Mesodermal cell (in vitro differentiated cells): ENCODE data around the gene SLC1A2.

Experiments used
- H3K27ac ChIP-seq: 2 replicates; pipeline ENCODE4 v1.7.0; 2013; ENCODE audit warnings: mild to moderate bottlenecking, low read depth, low read length, moderate library complexity; ENCODE audit not compliant: severe bottlenecking
- H3K36me3 ChIP-seq: 2 replicates; pipeline ENCODE4 v1.7.1; 2013; ENCODE audit warnings: mild to moderate bottlenecking, low read length, moderate library complexity; ENCODE audit not compliant: control insufficient read depth, insufficient read depth
- H3K4me1 ChIP-seq: one replicate; pipeline ENCODE4 v1.7.1; 2013; ENCODE audit warnings: mild to moderate bottlenecking, low read length; ENCODE audit not compliant: insufficient read depth, control insufficient read depth, poor library complexity, severe bottlenecking
- H3K4me3 ChIP-seq: 2 replicates; pipeline ENCODE4 v1.7.0; 2013; ENCODE audit warnings: low read length, control low read depth, mild to moderate bottlenecking; ENCODE audit not compliant: insufficient read depth, poor library complexity, severe bottlenecking; ENCODE audit errors: extremely low read depth
- H3K9me3 ChIP-seq: 2 replicates; pipeline ENCODE4 v1.7.1; 2013; ENCODE audit warnings: mild to moderate bottlenecking, low read length, moderate library complexity; ENCODE audit not compliant: control insufficient read depth
- WGBS, 2 experiments: methylation state at CpG; one replicate each; pipeline ENCODE4 v1.1.5; 2013; ENCODE audit warnings: missing lambda C conversion rate in 2 of 2; ENCODE audit not compliant: insufficient coverage in 2 of 2; 5-methylcytosine and 5-hydroxymethylcytosine counted together

SLC1A2 gene

GRCh38 chr11:35348898-35349687 is 70.3 kb downstream of the SLC1A2 start:
- WGBS, 2 experiments, result 94 to 98% methylated on average over 5 to 6 of the region's 10 CpGs
- Histone ChIP-seq H3K27ac (no peak overlapping the region), H3K9me3 (no peaks in the 10 kb centered on the region), H3K36me3 (no peaks in the 10 kb centered on the region), H3K4me1 (no peaks in the 10 kb centered on the region), H3K4me3 (no peak overlapping the region)

- H3K27ac ChIP-seq, result no peak overlapping the region
- 100% methylated on average over 1 of the region's 1 CpG; no CpG with 5 or more reads in 1 of the 2 experiments for WGBS, 2 experiments
- no peak overlapping the region for H3K4me3 ChIP-seq
- no peaks in the 10 kb centered on the region for H3K9me3 ChIP-seq
- no peaks in the 10 kb centered on the region for H3K4me1 ChIP-seq
- H3K36me3 ChIP-seq, result no peaks in the 10 kb centered on the region
These were observed 71.4 kb downstream of the SLC1A2 start for GRCh38 chr11:35347921-35348331.

GRCh38 chr11:35347173-35347878 is 72.0 kb downstream of the SLC1A2 start:
- H3K4me1 ChIP-seq, result no peaks in the 10 kb centered on the region
- H3K9me3 ChIP-seq, result no peaks in the 10 kb centered on the region
- WGBS, 2 experiments, result 88 to 93% methylated on average over 6 of the region's 6 CpGs
- no peak overlapping the region for H3K4me3 ChIP-seq
- H3K27ac ChIP-seq, result no peak overlapping the region
- H3K36me3 ChIP-seq, result no peaks in the 10 kb centered on the region

- H3K4me3 ChIP-seq, result no peak overlapping the region
- H3K4me1 ChIP-seq, result no peaks in the 10 kb centered on the region
- H3K36me3 ChIP-seq, result no peaks in the 10 kb centered on the region
- H3K27ac ChIP-seq, result no peak overlapping the region
- 94 to 97% methylated on average over 5 to 6 of the region's 6 CpGs for WGBS, 2 experiments
- no peaks in the 10 kb centered on the region for H3K9me3 ChIP-seq
These were observed 72.7 kb downstream of the SLC1A2 start for GRCh38 chr11:35346472-35347156.

GRCh38 chr11:35344681-35345574 is 74.4 kb downstream of the SLC1A2 start:
- Histone ChIP-seq H3K4me3 (no peak overlapping the region), H3K4me1 (no peaks in the 10 kb centered on the region), H3K36me3 (no peaks in the 10 kb centered on the region), H3K27ac (no peak overlapping the region), H3K9me3 (no peaks in the 10 kb centered on the region)
- 74 to 78% methylated on average over 3 to 5 of the region's 9 CpGs for WGBS, 2 experiments

- Histone ChIP-seq H3K36me3 (no peaks in the 10 kb centered on the region), H3K4me3 (no peak overlapping the region), H3K4me1 (no peaks in the 10 kb centered on the region), H3K27ac (no peak overlapping the region), H3K9me3 (no peaks in the 10 kb centered on the region)
- WGBS, 2 experiments, result 93 to 99% methylated on average over 4 to 5 of the region's 5 CpGs
These were observed 76.2 kb downstream of the SLC1A2 start for GRCh38 chr11:35343033-35343598.

GRCh38 chr11:35340715-35341114 is 78.6 kb downstream of the SLC1A2 start:
- Histone ChIP-seq H3K4me3 (no peak overlapping the region), H3K9me3 (no peaks in the 10 kb centered on the region), H3K4me1 (no peaks in the 10 kb centered on the region), H3K27ac (no peak overlapping the region), H3K36me3 (no peaks in the 10 kb centered on the region)
- WGBS, 2 experiments, result 100% methylated on average over 1 of the region's 2 CpGs

GRCh38 chr11:35340071-35340470 is 79.3 kb downstream of the SLC1A2 start:
- H3K9me3 ChIP-seq, result no peaks in the 10 kb centered on the region
- 80 to 87% methylated on average over 2 to 3 of the region's 3 CpGs for WGBS, 2 experiments
- no peak overlapping the region for H3K27ac ChIP-seq
- no peak overlapping the region for H3K4me3 ChIP-seq
- H3K36me3 ChIP-seq, result no peaks in the 10 kb centered on the region
- no peaks in the 10 kb centered on the region for H3K4me1 ChIP-seq

GRCh38 chr11:35338921-35339320 is 80.4 kb downstream of the SLC1A2 start:
- no peak overlapping the region for H3K27ac ChIP-seq
- H3K36me3 ChIP-seq, result no peaks in the 10 kb centered on the region
- 91 to 96% methylated on average over 2 of the region's 2 CpGs for WGBS, 2 experiments
- H3K4me3 ChIP-seq, result no peak overlapping the region
- H3K9me3 ChIP-seq, result no peaks in the 10 kb centered on the region
- no peaks in the 10 kb centered on the region for H3K4me1 ChIP-seq

- no peaks in the 10 kb centered on the region for H3K36me3 ChIP-seq
- no peaks in the 10 kb centered on the region for H3K9me3 ChIP-seq
- no peak overlapping the region for H3K4me3 ChIP-seq
- 95 to 97% methylated on average over 2 of the region's 2 CpGs for WGBS, 2 experiments
- no peak overlapping the region for H3K27ac ChIP-seq
- no peaks in the 10 kb centered on the region for H3K4me1 ChIP-seq
These were observed 81.4 kb downstream of the SLC1A2 start for GRCh38 chr11:35337914-35338305.
